ENCODE data around the gene FAM209B.

GRCh38 chr20:56580226-56580625, 47.2 kb downstream of the FAM209B start:
- TF ChIP-seq POLR2AphosphoS5 (IDR thresholded peaks at IDR 0.05) (no peak), EP300 (IDR thresholded peaks at IDR 0.05) (no peak)
